DND-41 (cell line): Measurements from ENCODE around the gene SLC6A16.

Experiments
- ATAC-seq: fragments of 200-7000 bp; cut with Tn5 transposase; 3 replicates; pipeline ENCODE4 v1.9.1; 2021; ENCODE audit warnings: low read depth; ENCODE audit not compliant: insufficient read depth
- DNase-seq: peaks from one replicate; pipeline ENCODE4 v3.0.0-alpha.2; 2020
- H2AFZ ChIP-seq: 2 replicates; pipeline ENCODE4 v1.6.0; 2012; ENCODE audit warnings: low read depth, low read length
- H3K27ac ChIP-seq: 2 replicates; pipeline ENCODE4 v1.5.1; 2012; ENCODE audit warnings: low read length, inconsistent platforms
- H3K27me3 ChIP-seq: fragments of 200-600 bp; sonication (generic); 2 replicates; pipeline ENCODE4 v1.6.0; 2012; ENCODE audit warnings: low read length, mild to moderate bottlenecking, inconsistent platforms; ENCODE audit not compliant: insufficient read depth, poor library complexity
- H3K36me3 ChIP-seq: 2 replicates; pipeline ENCODE4 v1.5.1; 2012; ENCODE audit warnings: low read length, inconsistent platforms; ENCODE audit not compliant: insufficient read depth
- H3K4me1 ChIP-seq: 2 replicates; pipeline ENCODE4 v1.5.1; 2012; ENCODE audit warnings: mild to moderate bottlenecking, low read length; ENCODE audit not compliant: insufficient read depth
- H3K4me2 ChIP-seq: 2 replicates; pipeline ENCODE4 v1.6.0; 2012; ENCODE audit warnings: mild to moderate bottlenecking, moderate library complexity, low read length, inconsistent platforms; ENCODE audit not compliant: insufficient read depth
- H3K4me3 ChIP-seq, 2 experiments: fragments of 200-600 bp in 1 of 2; shearing (Covaris generic) in 1 of 2; 2 replicates each; pipeline ENCODE4 v1.5.1; 2012 to 2016; ENCODE audit warnings: inconsistent platforms in 2 of 2, low read length in 2 of 2, mild to moderate bottlenecking in 2 of 2, low read depth in 1 of 2, moderate library complexity in 1 of 2
- H3K79me2 ChIP-seq: 2 replicates; pipeline ENCODE4 v1.6.0; 2012; ENCODE audit warnings: low read length, inconsistent platforms; ENCODE audit not compliant: insufficient read depth
- H3K9ac ChIP-seq: 2 replicates; pipeline ENCODE4 v1.6.0; 2012; ENCODE audit warnings: low read depth, mild to moderate bottlenecking, inconsistent platforms, low read length, moderate library complexity
- H3K9me3 ChIP-seq: 2 replicates; pipeline ENCODE4 v1.5.1; 2012; ENCODE audit warnings: low read length, moderate library complexity, mild to moderate bottlenecking, inconsistent platforms; ENCODE audit not compliant: insufficient read depth, severe bottlenecking
- H4K20me1 ChIP-seq: 2 replicates; pipeline ENCODE4 v1.6.0; 2012; ENCODE audit warnings: low read length; ENCODE audit not compliant: insufficient read depth
- CTCF ChIP-seq: IDR thresholded peaks from 2 replicates; pipeline ENCODE4 v1.5.1; 2012; ENCODE audit warnings: borderline replicate concordance, low read length, moderate library complexity, mild to moderate bottlenecking; ENCODE audit not compliant: poor library complexity, severe bottlenecking; ENCODE audit errors: extremely low read depth
- EZH2 ChIP-seq: IDR thresholded peaks from 3 replicates; pipeline ENCODE4 v1.6.1; 2012; ENCODE audit warnings: borderline replicate concordance, low read depth, mild to moderate bottlenecking, moderate library complexity, low read length, inconsistent platforms; ENCODE audit not compliant: severe bottlenecking

The SLC6A16 gene

GRCh38 chr19:49241769-49242168, 83.2 kb downstream of the SLC6A16 start:
- no peaks in the 10 kb centered on the region for H3K79me2 ChIP-seq
- no peaks in the 10 kb centered on the region for H4K20me1 ChIP-seq
- ATAC-seq (no peak), DNase-seq (no peak)
- H3K4me3 ChIP-seq, result no peak overlapping the region
- H2AFZ ChIP-seq, result no peak overlapping the region
- H3K9ac ChIP-seq, result no peak overlapping the region
- no peaks in the 10 kb centered on the region for H3K9me3 ChIP-seq
- H3K27me3 ChIP-seq, result no peaks in the 10 kb centered on the region
- no peak overlapping the region for H3K27ac ChIP-seq
- H3K36me3 ChIP-seq, result no peaks in the 10 kb centered on the region
- TF ChIP-seq CTCF, result no peak
- no peak for TF ChIP-seq EZH2
- H3K4me2 ChIP-seq, result no peak overlapping the region
- no peaks in the 10 kb centered on the region for H3K4me1 ChIP-seq
